HEK293 (cell line): ENCODE measurements around the gene ZNF146.

ENCODE experiments used
- BCL11A ChIP-seq: fragments of 450-650 bp; formaldehyde crosslinking; IDR thresholded peaks from 2 replicates; pipeline ENCODE4 v1.5.1; 2016; ENCODE audit warnings: low read depth, missing biosample characterization, missing genetic modification characterization
- GLI2 ChIP-seq: fragments of 450-650 bp; formaldehyde crosslinking; IDR thresholded peaks from 2 replicates; pipeline ENCODE4; 2017; ENCODE audit warnings: missing biosample characterization, missing genetic modification characterization, low read depth, borderline replicate concordance
- HOXD13 ChIP-seq: sonication (generic); formaldehyde crosslinking; IDR thresholded peaks from 2 replicates; pipeline ENCODE4 v1.8.0; 2022; ENCODE audit warnings: missing genetic modification reagents, borderline replicate concordance
- PRDM1 ChIP-seq: fragments of 450-650 bp; formaldehyde crosslinking; IDR thresholded peaks from 2 replicates; pipeline ENCODE4; 2016; ENCODE audit warnings: missing biosample characterization, missing genetic modification characterization
- ZNF112 ChIP-seq: fragments of 450-650 bp; formaldehyde crosslinking; IDR thresholded peaks from 2 replicates; pipeline ENCODE4 v1.5.0; 2017; ENCODE audit warnings: missing biosample characterization, missing genetic modification characterization
- ZNF239 ChIP-seq: fragments of 450-650 bp; formaldehyde crosslinking; IDR thresholded peaks from 2 replicates; pipeline ENCODE4 v1.5.1; 2016; ENCODE audit warnings: missing biosample characterization, missing genetic modification characterization
- ZNF274 ChIP-seq, 2 experiments: fragments of 200-500 bp in 1 of 2; fragments of 450-650 bp in 1 of 2; sonication (Bioruptor generic) in 1 of 2; formaldehyde crosslinking in 1 of 2; IDR thresholded peaks; 2 replicates each; pipeline versions ENCODE4 v1.5.1 to v1.6.1; 2014 to 2016; ENCODE audit warnings: borderline replicate concordance in 1 of 2, inconsistent platforms in 1 of 2, low read length in 1 of 2, missing biosample characterization in 1 of 2, missing genetic modification characterization in 1 of 2
- ZNF280D ChIP-seq: fragments of 450-650 bp; formaldehyde crosslinking; IDR thresholded peaks from 2 replicates; pipeline ENCODE4 v1.5.1; 2016; ENCODE audit warnings: missing biosample characterization, missing genetic modification characterization
- ZNF335 ChIP-seq: fragments of 450-650 bp; formaldehyde crosslinking; conservative IDR thresholded peaks from 2 replicates; pipeline ENCODE4 v1.5.1; 2016; ENCODE audit warnings: missing biosample characterization, missing genetic modification characterization
- ZNF416 ChIP-seq: fragments of 450-650 bp; formaldehyde crosslinking; IDR thresholded peaks from 2 replicates; pipeline ENCODE4 v1.5.1; 2016; ENCODE audit warnings: missing biosample characterization, missing genetic modification characterization
- ZNF530 ChIP-seq: fragments of 450-650 bp; formaldehyde crosslinking; IDR thresholded peaks from 2 replicates; pipeline ENCODE4 v1.5.1; 2016; ENCODE audit warnings: low read depth, missing biosample characterization, missing genetic modification characterization
- ZNF571 ChIP-seq: fragments of 450-650 bp; formaldehyde crosslinking; IDR thresholded peaks from 2 replicates; pipeline ENCODE4 v1.5.0; 2017; ENCODE audit warnings: missing biosample characterization, missing genetic modification characterization
- ZNF596 ChIP-seq: fragments of 450-650 bp; IDR thresholded peaks from 2 replicates; pipeline ENCODE4 v1.5.0; 2018; ENCODE audit warnings: missing biosample characterization, mild to moderate bottlenecking, missing genetic modification characterization, moderate library complexity
- ZNF664 ChIP-seq: fragments of 450-650 bp; formaldehyde crosslinking; IDR thresholded peaks from 2 replicates; pipeline ENCODE4 v1.5.1; 2016; ENCODE audit warnings: missing biosample characterization, missing genetic modification characterization
- ZNF692 ChIP-seq: fragments of 450-650 bp; formaldehyde crosslinking; IDR thresholded peaks from 2 replicates; pipeline ENCODE4 v1.5.1; 2016; ENCODE audit warnings: missing biosample characterization, missing genetic modification characterization
- TF ChIP-seq, protein P1 (sequence below): fragments of 450-650 bp; formaldehyde crosslinking; IDR thresholded peaks from 2 replicates; pipeline ENCODE4 v1.5.1; 2016; ENCODE audit warnings: missing biosample characterization, missing genetic modification characterization
- TF ChIP-seq, protein P2 (sequence below): fragments of 450-650 bp; formaldehyde crosslinking; conservative IDR thresholded peaks from 2 replicates; pipeline ENCODE4 v1.5.1; 2016; ENCODE audit warnings: low read depth, missing biosample characterization, missing genetic modification characterization
- TF ChIP-seq, protein P3 (sequence below): sonication (generic); formaldehyde crosslinking; IDR thresholded peaks from 2 replicates; pipeline ENCODE4 v1.8.1; 2022; ENCODE audit warnings: mild to moderate bottlenecking, moderate library complexity, missing genetic modification reagents

ZNF146 gene

GRCh38 chr19:36236946-36237310 is 22.0 kb downstream of the ZNF146 start (continued):
- TF ChIP-seq HOXD13 (CRISPR knock-in tag) (no peak), ZNF596 (tag by site-specific recombination) (no peak), ZNF571 (tag by site-specific recombination) (no peak), ZNF335 (tag by site-specific recombination) (no peak), ZNF274 (IDR thresholded peaks at IDR 0.05; ENCODE audit: low read length) (peak; percentile 64; the same call in 1 of the 2 replicates), ZNF274 (tag by site-specific recombination; IDR thresholded peaks at IDR 0.05; ENCODE audit: borderline replicate concordance) (peak; percentile 97), ZNF692 (no peak), PRDM1 (no peak), ZNF664 (tag by site-specific recombination) (no peak), ZNF530 (tag by site-specific recombination) (no peak), ZNF280D (tag by site-specific recombination) (no peak), BCL11A (tag by site-specific recombination) (no peak), ZNF112 (tag by site-specific recombination) (no peak), ZNF416 (tag by site-specific recombination) (no peak), GLI2 (tag by site-specific recombination) (no peak), ZNF239 (peak; percentile 27; the same call in 1 of the 2 replicates)
- TF ChIP-seq, protein P1, sequence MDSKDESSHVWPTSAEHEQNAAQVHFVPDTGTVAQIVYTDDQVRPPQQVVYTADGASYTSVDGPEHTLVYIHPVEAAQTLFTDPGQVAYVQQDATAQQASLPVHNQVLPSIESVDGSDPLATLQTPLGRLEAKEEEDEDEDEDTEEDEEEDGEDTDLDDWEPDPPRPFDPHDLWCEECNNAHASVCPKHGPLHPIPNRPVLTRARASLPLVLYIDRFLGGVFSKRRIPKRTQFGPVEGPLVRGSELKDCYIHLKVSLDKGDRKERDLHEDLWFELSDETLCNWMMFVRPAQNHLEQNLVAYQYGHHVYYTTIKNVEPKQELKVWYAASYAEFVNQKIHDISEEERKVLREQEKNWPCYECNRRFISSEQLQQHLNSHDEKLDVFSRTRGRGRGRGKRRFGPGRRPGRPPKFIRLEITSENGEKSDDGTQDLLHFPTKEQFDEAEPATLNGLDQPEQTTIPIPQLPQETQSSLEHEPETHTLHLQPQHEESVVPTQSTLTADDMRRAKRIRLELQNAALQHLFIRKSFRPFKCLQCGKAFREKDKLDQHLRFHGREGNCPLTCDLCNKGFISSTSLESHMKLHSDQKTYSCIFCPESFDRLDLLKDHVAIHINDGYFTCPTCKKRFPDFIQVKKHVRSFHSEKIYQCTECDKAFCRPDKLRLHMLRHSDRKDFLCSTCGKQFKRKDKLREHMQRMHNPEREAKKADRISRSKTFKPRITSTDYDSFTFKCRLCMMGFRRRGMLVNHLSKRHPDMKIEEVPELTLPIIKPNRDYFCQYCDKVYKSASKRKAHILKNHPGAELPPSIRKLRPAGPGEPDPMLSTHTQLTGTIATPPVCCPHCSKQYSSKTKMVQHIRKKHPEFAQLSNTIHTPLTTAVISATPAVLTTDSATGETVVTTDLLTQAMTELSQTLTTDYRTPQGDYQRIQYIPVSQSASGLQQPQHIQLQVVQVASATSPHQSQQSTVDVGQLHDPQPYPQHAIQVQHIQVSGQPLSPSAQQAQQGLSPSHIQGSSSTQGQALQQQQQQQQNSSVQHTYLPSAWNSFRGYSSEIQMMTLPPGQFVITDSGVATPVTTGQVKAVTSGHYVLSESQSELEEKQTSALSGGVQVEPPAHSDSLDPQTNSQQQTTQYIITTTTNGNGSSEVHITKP (tag by site-specific recombination): no peak
- TF ChIP-seq, protein P2, sequence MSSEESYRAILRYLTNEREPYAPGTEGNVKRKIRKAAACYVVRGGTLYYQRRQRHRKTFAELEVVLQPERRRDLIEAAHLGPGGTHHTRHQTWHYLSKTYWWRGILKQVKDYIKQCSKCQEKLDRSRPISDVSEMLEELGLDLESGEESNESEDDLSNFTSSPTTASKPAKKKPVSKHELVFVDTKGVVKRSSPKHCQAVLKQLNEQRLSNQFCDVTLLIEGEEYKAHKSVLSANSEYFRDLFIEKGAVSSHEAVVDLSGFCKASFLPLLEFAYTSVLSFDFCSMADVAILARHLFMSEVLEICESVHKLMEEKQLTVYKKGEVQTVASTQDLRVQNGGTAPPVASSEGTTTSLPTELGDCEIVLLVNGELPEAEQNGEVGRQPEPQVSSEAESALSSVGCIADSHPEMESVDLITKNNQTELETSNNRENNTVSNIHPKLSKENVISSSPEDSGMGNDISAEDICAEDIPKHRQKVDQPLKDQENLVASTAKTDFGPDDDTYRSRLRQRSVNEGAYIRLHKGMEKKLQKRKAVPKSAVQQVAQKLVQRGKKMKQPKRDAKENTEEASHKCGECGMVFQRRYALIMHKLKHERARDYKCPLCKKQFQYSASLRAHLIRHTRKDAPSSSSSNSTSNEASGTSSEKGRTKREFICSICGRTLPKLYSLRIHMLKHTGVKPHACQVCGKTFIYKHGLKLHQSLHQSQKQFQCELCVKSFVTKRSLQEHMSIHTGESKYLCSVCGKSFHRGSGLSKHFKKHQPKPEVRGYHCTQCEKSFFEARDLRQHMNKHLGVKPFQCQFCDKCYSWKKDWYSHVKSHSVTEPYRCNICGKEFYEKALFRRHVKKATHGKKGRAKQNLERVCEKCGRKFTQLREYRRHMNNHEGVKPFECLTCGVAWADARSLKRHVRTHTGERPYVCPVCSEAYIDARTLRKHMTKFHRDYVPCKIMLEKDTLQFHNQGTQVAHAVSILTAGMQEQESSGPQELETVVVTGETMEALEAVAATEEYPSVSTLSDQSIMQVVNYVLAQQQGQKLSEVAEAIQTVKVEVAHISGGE (tag by site-specific recombination): no peak
- TF ChIP-seq, protein P3, sequence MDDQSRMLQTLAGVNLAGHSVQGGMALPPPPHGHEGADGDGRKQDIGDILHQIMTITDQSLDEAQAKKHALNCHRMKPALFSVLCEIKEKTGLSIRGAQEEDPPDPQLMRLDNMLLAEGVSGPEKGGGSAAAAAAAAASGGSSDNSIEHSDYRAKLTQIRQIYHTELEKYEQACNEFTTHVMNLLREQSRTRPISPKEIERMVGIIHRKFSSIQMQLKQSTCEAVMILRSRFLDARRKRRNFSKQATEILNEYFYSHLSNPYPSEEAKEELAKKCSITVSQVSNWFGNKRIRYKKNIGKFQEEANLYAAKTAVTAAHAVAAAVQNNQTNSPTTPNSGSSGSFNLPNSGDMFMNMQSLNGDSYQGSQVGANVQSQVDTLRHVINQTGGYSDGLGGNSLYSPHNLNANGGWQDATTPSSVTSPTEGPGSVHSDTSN (CRISPR knock-in tag): no peak
